ENCODE data around the gene KIAA0319L.
"Not testable (repeated sequence)": the region's sequence is repeated elsewhere in the genome, so short reads cannot be mapped to it uniquely, and the experiment has no call there.

KIAA0319L gene

GRCh38 chr1:35557118-35557610 lies at the start of gene KIAA0319L:
Gene KIAA0319L, minus strand, starts transcription at chr1:35557403. Its CDS starts 2,912 bp downstream, at chr1:35554491.
- no peak for DNase-seq (ENCODE audit: low read depth in 3 of 3)

- no peak for DNase-seq (ENCODE audit: low read depth in 3 of 3)
Measured at GRCh38 chr1:35605867-35606182, 48.6 kb upstream of the KIAA0319L start.

- DNase-seq (ENCODE audit: low read depth in 3 of 3): no peak
Measured at GRCh38 chr1:35605071-35605866, 48.1 kb upstream of the KIAA0319L start.

GRCh38 chr1:35603941-35604340 lies 46.7 kb upstream of the KIAA0319L start:
- DNase-seq (ENCODE audit: low read depth in 3 of 3): no peak

- no peak for DNase-seq (ENCODE audit: low read depth in 3 of 3)
Measured at GRCh38 chr1:35603468-35603867, 46.3 kb upstream of the KIAA0319L start.

- no peak for DNase-seq (ENCODE audit: low read depth in 3 of 3)
Measured at GRCh38 chr1:35600593-35600992, 43.4 kb upstream of the KIAA0319L start.

GRCh38 chr1:35599411-35599810 lies 42.2 kb upstream of the KIAA0319L start:
- DNase-seq (ENCODE audit: low read depth in 3 of 3): no peak

GRCh38 chr1:35598895-35599294 lies 41.7 kb upstream of the KIAA0319L start:
- no peak for DNase-seq (ENCODE audit: low read depth in 3 of 3)

- no peak for DNase-seq (ENCODE audit: low read depth in 3 of 3)
Measured at GRCh38 chr1:35597870-35598269, 40.7 kb upstream of the KIAA0319L start.

GRCh38 chr1:35595684-35596083 lies 38.5 kb upstream of the KIAA0319L start:
- DNase-seq (ENCODE audit: low read depth in 3 of 3): no peak

- no peak for DNase-seq (ENCODE audit: low read depth in 3 of 3)
Measured at GRCh38 chr1:35594005-35594760, 37.0 kb upstream of the KIAA0319L start.

GRCh38 chr1:35592991-35593769 lies 36.0 kb upstream of the KIAA0319L start:
- no peak for DNase-seq (ENCODE audit: low read depth in 3 of 3)

GRCh38 chr1:35591211-35591610 lies 34.0 kb upstream of the KIAA0319L start:
- DNase-seq (ENCODE audit: low read depth in 3 of 3): no peak

GRCh38 chr1:35590476-35591040 lies 33.4 kb upstream of the KIAA0319L start:
- DNase-seq (ENCODE audit: low read depth in 3 of 3): no peak

GRCh38 chr1:35589516-35590427 lies 32.6 kb upstream of the KIAA0319L start:
- no peak for DNase-seq (ENCODE audit: low read depth in 3 of 3)

- no peak for DNase-seq (ENCODE audit: low read depth in 3 of 3)
Measured at GRCh38 chr1:35588197-35588910, 31.2 kb upstream of the KIAA0319L start.

GRCh38 chr1:35587736-35588135 lies 30.5 kb upstream of the KIAA0319L start:
- DNase-seq (ENCODE audit: low read depth in 3 of 3): no peak

GRCh38 chr1:35586808-35587207 lies 29.6 kb upstream of the KIAA0319L start:
- no peak for DNase-seq (ENCODE audit: low read depth in 3 of 3)

GRCh38 chr1:35585805-35586204 lies 28.6 kb upstream of the KIAA0319L start:
- not testable (repeated sequence) for DNase-seq (ENCODE audit: low read depth in 3 of 3)

GRCh38 chr1:35585281-35585680 lies 28.1 kb upstream of the KIAA0319L start:
- no peak for DNase-seq (ENCODE audit: low read depth in 3 of 3)
